Uterus (tissue), 4 donors: ENCODE results near the gene EIF3L. TPM values are rescaled to one million over a fixed set of nuclear protein-coding genes. Genes with fewer than 3 reads are reported as not detected.
A peak's percentile ranks its signal among the peaks of the same experiment; 100 is the strongest.

ENCODE experiments used
- DNase-seq, 2 donors: peaks; one replicate each; pipeline ENCODE4 v3.0.0-alpha.2; 2019 to 2020
- H3K27ac ChIP-seq, 2 donors: fragments of 200-600 bp; sonication (generic); 1 replicate in 1 of 2; 2 replicates in 1 of 2; pipeline ENCODE4 v1.5.1; 2016 to 2018
- H3K27me3 ChIP-seq, 2 donors: fragments of 200-600 bp; sonication (generic); one replicate each; pipeline ENCODE4 v1.5.1; 2018 to 2019; ENCODE audit warnings: control low read depth in 1 of 2
- H3K36me3 ChIP-seq, 2 donors: fragments of 200-600 bp; sonication (generic); one replicate each; pipeline ENCODE4 v1.5.1; 2019; ENCODE audit warnings: control low read depth in 1 of 2
- H3K4me1 ChIP-seq, 2 donors: fragments of 200-600 bp; sonication (generic); one replicate each; pipeline ENCODE4 v1.5.1; 2018 to 2019; ENCODE audit warnings: control low read depth in 1 of 2
- H3K4me3 ChIP-seq, 2 donors: fragments of 200-600 bp; sonication (generic); 1 replicate in 1 of 2; 2 replicates in 1 of 2; pipeline ENCODE4 v1.5.1; 2018 to 2019; ENCODE audit warnings: mild to moderate bottlenecking in 1 of 2
- H3K9me3 ChIP-seq, 2 donors: fragments of 200-600 bp; sonication (generic); one replicate each; pipeline ENCODE4 v1.5.1; 2019; ENCODE audit warnings: control low read depth in 1 of 2
- CTCF ChIP-seq, 4 experiments: fragments of 200-600 bp in 2 of 4; fragments of 450-650 bp in 2 of 4; sonication (generic) in 2 of 4; IDR thresholded peaks; one replicate each; pipeline ENCODE4 v1.5.1; 2016 to 2019; ENCODE audit warnings: antibody characterized with exemption in 4 of 4, mild to moderate bottlenecking in 2 of 4, moderate library complexity in 1 of 4
- POLR2A ChIP-seq, 2 donors: fragments of 450-650 bp; IDR thresholded peaks; one replicate each; pipeline ENCODE4 v1.6.1; 2016; ENCODE audit warnings: antibody characterized with exemption in 2 of 2, mild to moderate bottlenecking in 1 of 2, moderate library complexity in 1 of 2
- intact Hi-C: fragments of 100-400 bp; cut with DNase I; formaldehyde crosslinking; loops from one replicate; pipeline ENCODE4 v1.15.1; 2023; ENCODE audit warnings: low total_unique reads
- total RNA-seq, 4 donors: library from RNA; depleted of rRNA in 3 of 4; stranded (reverse); fragments of >200 nt in 3 of 4; gene quantifications; one replicate each; pipeline versions ENCODE4 v1.1.0 to v1.2.4, GENCODE V29; 2014 to 2023
- donor health status: DM: yes; HTN: yes; CAD: no.

Gene EIF3L
- total RNA-seq, 4 donors from 2014 or later: 290 to 559 (median 413) TPM

GRCh38 chr22:37910890-37911672 is 61.9 kb downstream of the EIF3L start:
- no peak for TF ChIP-seq CTCF (IDR thresholded peaks at IDR 0.05)
- peak in 1 of 2 donors; percentile 18 for TF ChIP-seq POLR2A (IDR thresholded peaks at IDR 0.05)
- Histone ChIP-seq H3K4me3 (no peak overlapping the region), H3K4me1 (peaks cover 0 to 17% of the 10 kb centered on the region in 2 donors), H3K36me3 (no peaks in the 10 kb centered on the region), H3K27me3 (no peaks in the 10 kb centered on the region), H3K9me3 (no peaks in the 10 kb centered on the region), H3K27ac (peak overlapping the region; percentile 94 to 96)
- intact Hi-C loops: no loop called here
- peak; percentile 35 to 50 for DNase-seq

GRCh38 chr22:37911697-37912096 is 62.5 kb downstream of the EIF3L start:
- H3K27me3 ChIP-seq: no peaks in the 10 kb centered on the region
- H3K36me3 ChIP-seq: no peaks in the 10 kb centered on the region
- no peak for TF ChIP-seq POLR2A (IDR thresholded peaks at IDR 0.05)
- no peak for TF ChIP-seq CTCF (IDR thresholded peaks at IDR 0.05)
- intact Hi-C loops: no loop called here
- peak overlapping the region; percentile 94 to 96 for H3K27ac ChIP-seq
- H3K4me1 ChIP-seq: peaks cover 0 to 17% of the 10 kb centered on the region in 2 donors
- no peak for DNase-seq
- no peaks in the 10 kb centered on the region for H3K9me3 ChIP-seq
- no peak overlapping the region for H3K4me3 ChIP-seq

- TF ChIP-seq CTCF (IDR thresholded peaks at IDR 0.05) (no peak), POLR2A (IDR thresholded peaks at IDR 0.05) (no peak)
- H3K9me3 ChIP-seq: no peaks in the 10 kb centered on the region
- intact Hi-C loops: no loop called here
- no peak for DNase-seq
- peak overlapping the region in 1 of 2 donors; percentile 96 for H3K27ac ChIP-seq
- no peaks in the 10 kb centered on the region for H3K27me3 ChIP-seq
- no peak overlapping the region for H3K4me3 ChIP-seq
- H3K4me1 ChIP-seq: peaks cover 0 to 15% of the 10 kb centered on the region in 2 donors
- no peaks in the 10 kb centered on the region for H3K36me3 ChIP-seq
These were observed 63.0 kb downstream of the EIF3L start for GRCh38 chr22:37912171-37912570.

GRCh38 chr22:37913233-37913721 is 64.1 kb downstream of the EIF3L start:
- TF ChIP-seq POLR2A (IDR thresholded peaks at IDR 0.05) (no peak), CTCF (IDR thresholded peaks at IDR 0.05) (no peak)
- DNase-seq: no peak
- Histone ChIP-seq H3K36me3 (no peaks in the 10 kb centered on the region), H3K4me1 (peaks cover 0 to 12% of the 10 kb centered on the region in 2 donors), H3K27me3 (no peaks in the 10 kb centered on the region), H3K27ac (no peak overlapping the region), H3K4me3 (no peak overlapping the region), H3K9me3 (no peaks in the 10 kb centered on the region)
- intact Hi-C loops: no loop called here

GRCh38 chr22:37916311-37916710 is 67.1 kb downstream of the EIF3L start:
- TF ChIP-seq POLR2A (IDR thresholded peaks at IDR 0.05) (no peak), CTCF (IDR thresholded peaks at IDR 0.05) (no peak)
- H3K4me3 ChIP-seq: no peak overlapping the region
- DNase-seq: no peak
- intact Hi-C loops: no loop called here
- no peaks in the 10 kb centered on the region for H3K27me3 ChIP-seq
- no peaks in the 10 kb centered on the region for H3K36me3 ChIP-seq
- no peaks in the 10 kb centered on the region for H3K9me3 ChIP-seq
- H3K27ac ChIP-seq: peak overlapping the region; percentile 3 to 37
- peaks cover 0 to 4% of the 10 kb centered on the region in 2 donors for H3K4me1 ChIP-seq
